HG02938 (cell line): ENCODE measurements around the gene DRD3.

Experiments used
- ATAC-seq: cut with Tn5 transposase; IDR thresholded peaks from one replicate; pipeline ENCODE4 v1.9.1; 2021; ENCODE audit warnings: mild to moderate bottlenecking, moderate library complexity; ENCODE audit not compliant: unreplicated experiment

Gene DRD3

GRCh38 chr3:114178770-114179368 is at the start of gene DRD3:
Gene DRD3, minus strand, starts transcription at chr3:114179052. Its CDS starts 7,060 bp downstream, at chr3:114171992.
- ATAC-seq: no peak

GRCh38 chr3:114227076-114227475 is 48.2 kb upstream of the DRD3 start:
- ATAC-seq: no peak

GRCh38 chr3:114226313-114226712 is 47.5 kb upstream of the DRD3 start:
- ATAC-seq: no peak

GRCh38 chr3:114223143-114223542 is 44.3 kb upstream of the DRD3 start:
- peak; percentile 93 for ATAC-seq

- ATAC-seq: no peak
These were observed 43.0 kb upstream of the DRD3 start for GRCh38 chr3:114221881-114222264.

- no peak for ATAC-seq
These were observed 42.5 kb upstream of the DRD3 start for GRCh38 chr3:114221165-114221880.

- no peak for ATAC-seq
These were observed 40.9 kb upstream of the DRD3 start for GRCh38 chr3:114219741-114220140.

- ATAC-seq: no peak
These were observed 39.8 kb upstream of the DRD3 start for GRCh38 chr3:114218578-114219185.

- ATAC-seq: no peak
These were observed 39.2 kb upstream of the DRD3 start for GRCh38 chr3:114218006-114218405.

- no peak for ATAC-seq
These were observed 38.4 kb upstream of the DRD3 start for GRCh38 chr3:114217266-114217665.

GRCh38 chr3:114216186-114216970 is 37.5 kb upstream of the DRD3 start:
- ATAC-seq: no peak

- no peak for ATAC-seq
These were observed 35.9 kb upstream of the DRD3 start for GRCh38 chr3:114214542-114215341.

GRCh38 chr3:114213627-114214541 is 35.0 kb upstream of the DRD3 start:
- ATAC-seq: peak; percentile 91

- ATAC-seq: peak; percentile 11
These were observed 34.4 kb upstream of the DRD3 start for GRCh38 chr3:114213292-114213626.

- no peak for ATAC-seq
These were observed 33.8 kb upstream of the DRD3 start for GRCh38 chr3:114212646-114213045.

- ATAC-seq: peak; percentile 93
These were observed 28.9 kb upstream of the DRD3 start for GRCh38 chr3:114207768-114208167.

- ATAC-seq: no peak
These were observed 27.5 kb upstream of the DRD3 start for GRCh38 chr3:114206342-114206741.

- ATAC-seq: no peak
These were observed 26.7 kb upstream of the DRD3 start for GRCh38 chr3:114205541-114205940.

GRCh38 chr3:114194750-114195149 is 15.9 kb upstream of the DRD3 start:
- no peak for ATAC-seq

GRCh38 chr3:114192136-114192535 is 13.3 kb upstream of the DRD3 start:
- ATAC-seq: no peak
